Measurements from ENCODE around the gene CD84.
"Not testable (repeated sequence)": the region's sequence is repeated elsewhere in the genome, so short reads cannot be mapped to it uniquely, and the experiment has no call there.

CD84 gene

DNA sequence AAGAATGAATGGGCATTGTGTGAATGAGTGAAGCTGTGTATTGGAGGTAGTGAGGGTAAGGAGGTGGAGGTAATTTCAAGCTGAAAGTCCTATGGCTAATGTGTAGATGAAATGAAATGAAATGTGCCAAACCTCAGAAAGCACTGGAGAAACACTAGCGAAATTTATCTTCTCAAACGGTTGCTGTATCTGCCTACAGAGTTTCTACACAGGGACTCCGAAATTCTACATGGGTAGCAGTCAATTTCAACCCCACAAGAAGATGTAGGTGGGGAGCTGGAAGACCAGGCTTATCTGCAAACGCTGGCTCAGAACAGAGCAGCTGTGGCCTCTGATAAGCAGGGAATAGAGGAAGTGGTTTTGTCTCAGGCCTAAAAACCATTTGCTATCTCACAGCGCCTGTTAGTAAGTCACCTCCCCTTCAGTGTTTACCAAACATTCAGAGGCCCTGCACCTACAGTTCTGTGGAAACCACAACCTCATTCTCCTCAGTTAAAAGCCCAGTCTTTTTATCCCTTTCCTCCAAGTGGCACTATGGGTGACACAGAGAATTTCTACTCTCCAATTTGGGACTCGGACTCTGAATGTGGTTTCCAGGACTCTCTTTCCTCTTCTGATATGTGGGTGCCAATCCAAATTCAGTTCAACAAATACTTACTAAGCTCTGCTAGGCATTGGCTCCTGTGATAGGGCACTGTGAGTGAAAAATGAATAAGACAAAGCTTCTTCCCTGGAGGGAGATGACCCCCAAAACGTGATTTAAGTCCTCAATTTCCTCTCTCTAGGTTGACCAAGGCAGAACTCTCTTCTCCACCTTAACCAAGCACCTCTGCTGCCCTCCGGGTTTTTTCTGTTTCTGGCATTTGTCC is 39.1 kb downstream of the CD84 start:
- peak in 1 of 2 donors; percentile 78 for DNase-seq

DNA sequence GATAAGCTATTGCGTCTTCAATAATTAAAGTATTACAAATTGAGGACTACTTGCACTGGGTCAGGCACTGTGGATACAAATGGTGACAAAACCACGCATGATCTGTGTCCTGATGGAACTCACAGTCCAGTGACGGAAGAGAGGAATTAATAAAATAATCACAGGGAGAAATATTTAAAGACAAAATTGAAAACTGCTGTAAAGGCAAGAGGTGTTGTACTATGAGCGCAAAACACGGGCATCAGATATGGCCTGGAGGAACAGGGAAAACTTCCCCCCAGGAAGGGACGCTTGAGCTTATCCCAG is 39.7 kb downstream of the CD84 start:
- DNase-seq = no peak

DNA sequence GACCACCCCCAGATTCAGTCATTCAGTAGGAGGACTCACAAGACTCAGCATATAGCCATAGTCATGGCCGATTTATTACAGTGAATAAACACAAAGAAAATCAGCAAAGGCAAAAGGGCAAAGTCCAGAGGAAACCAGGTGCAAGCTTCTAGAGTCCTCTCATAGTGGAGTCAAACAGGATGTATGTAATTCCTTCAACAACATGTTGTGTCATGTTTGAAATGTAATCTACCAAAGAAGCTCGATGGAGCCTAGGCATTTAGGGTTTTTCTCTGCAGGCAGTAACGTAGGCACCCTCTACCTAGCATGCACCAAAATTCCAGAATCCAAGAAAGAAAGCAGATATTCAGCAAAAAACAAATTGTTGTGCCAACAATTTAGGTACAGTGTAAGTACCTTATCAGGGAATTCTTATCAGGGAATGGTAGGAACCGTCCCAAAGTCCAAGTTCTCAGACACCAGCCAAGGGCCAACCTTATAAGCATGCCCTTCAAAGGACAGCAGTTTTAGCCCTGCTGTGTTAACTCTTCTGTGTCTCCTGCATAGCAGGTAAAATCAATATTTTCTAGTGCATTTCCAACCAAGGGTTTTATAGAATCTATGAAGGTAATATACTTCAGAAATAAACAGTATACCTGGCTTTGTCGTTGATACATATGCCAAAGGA is 40.2 kb downstream of the CD84 start:
- DNase-seq = no peak

DNA sequence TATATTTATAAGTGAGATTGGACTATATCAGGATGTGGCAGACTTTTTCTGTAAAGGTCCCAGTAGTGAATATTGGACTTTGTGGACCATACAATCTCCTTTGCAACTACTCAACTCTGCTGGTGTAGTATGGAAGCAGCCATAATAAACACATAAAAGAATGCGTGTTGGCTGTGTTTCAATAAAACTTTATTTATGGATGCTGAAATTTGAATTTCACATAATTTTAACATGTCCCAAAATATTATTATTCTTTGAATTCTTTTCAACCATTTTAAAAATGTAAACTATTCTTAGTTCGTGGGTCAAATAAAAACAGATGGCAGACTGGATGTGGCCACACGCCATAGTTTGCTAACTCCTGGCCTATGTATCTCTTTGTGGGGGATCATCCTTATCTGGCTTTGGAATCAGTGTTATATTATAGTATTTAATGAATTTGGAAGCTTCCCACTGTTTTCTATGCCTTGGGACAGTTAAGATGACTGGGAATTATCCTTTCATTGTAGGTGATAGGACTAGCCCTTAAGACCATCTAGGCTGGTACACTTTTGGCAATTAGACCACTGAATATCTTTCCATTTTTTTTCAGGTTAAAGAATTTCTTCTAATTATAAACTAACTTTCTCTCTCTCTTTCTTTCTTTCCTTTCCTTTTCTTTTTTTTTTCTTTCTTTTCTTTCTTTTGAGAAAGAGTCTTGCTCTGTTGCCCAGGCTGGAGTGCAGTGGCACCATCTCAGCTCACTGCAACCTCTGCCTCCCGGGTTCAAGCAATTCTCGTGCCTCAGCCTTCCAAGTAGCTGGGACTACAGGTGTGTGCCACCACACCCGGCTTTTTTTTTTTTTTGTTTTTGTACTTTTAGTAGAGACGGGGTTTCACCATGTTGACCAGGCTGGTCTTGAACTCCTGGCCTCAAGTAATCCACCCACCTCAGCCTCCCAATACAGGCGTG is 41.3 kb downstream of the CD84 start:
- no peak for DNase-seq

DNA sequence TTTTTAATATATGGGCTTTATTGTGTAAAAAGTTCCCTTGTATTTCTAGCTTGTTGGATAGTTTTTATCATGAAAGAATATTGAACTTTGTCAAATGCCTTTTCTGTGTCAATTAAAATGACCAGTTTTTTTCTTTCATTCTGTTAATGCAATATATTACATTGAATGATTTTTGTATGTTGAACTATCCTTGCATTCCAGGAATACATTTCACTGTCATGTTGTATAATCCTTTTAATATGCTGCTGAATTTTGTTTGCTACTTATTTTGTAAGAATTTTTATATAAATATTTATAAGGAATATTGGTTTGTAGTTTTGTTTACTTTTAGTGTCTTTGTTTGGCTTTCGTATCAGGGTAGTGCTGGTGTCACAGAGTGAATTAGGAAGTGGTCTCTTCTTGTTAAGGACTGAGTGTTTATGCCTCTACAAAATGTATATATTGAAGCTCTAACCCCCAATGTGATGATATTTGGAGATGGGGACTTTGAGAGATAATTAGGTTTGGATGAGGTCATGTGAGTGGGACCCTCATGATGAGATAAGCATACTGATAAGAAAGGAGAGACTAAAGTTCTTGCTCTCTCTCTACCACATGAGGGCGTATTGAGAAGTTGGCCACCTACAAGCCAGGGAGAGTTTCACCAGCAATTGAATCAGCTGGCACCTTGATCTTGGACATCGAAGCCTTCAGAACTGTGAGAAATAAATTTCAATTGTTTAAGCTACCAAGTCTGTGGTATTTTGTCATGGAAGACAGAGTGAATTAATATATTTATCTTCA is 44.3 kb downstream of the CD84 start:
- DNase-seq = no peak

DNA sequence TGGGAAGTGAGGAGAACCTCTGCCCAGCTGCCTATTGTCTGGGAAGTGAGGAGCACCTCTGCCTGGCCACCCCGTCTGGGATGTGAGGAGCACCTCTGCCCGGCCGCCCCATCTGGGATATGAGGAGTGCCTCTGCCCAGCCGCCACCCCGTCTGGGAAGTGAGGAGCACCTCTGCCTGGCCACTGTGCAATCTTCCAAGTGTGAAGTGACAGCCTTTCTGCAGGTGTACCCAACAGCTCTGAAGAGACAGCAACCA is 46.8 kb downstream of the CD84 start:
- not testable (repeated sequence) for DNase-seq

DNA sequence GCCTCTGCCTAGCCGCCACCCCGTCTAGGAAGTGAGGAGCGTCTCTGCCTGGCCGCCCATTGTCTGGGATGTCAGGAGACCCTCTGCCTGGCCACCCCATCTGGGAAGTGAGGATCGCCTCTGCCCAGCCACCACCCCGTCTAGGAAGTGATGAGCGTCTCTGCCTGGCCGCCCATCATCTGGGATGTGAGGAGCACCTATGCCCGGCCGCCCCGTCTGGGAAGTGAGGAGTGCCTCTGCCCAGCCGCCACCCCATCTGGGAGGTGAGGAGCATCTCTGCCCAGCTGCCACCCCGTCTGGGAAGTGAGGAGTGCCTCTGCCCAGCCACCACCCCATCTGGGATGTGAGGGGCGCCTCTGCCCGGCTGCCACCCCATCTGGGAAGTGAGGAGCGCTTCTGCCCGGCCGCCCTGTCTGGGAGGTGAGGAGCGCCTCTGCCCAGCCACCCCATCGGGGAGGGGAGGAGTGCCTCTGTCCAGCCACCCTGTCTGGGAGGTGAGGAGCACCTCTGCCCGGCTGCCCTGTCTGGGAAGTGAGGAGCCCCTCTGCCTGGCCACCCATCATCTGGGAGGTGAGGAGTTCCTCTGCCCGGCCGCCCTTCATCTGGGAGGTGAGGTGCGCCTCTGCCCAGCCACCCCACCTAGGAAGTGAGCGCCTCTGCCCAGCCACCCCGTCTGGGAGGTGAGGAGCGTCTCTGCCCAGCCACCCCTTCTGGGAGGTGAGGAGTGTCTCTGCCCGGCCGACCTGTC is 47.3 kb downstream of the CD84 start:
- not testable (repeated sequence) for DNase-seq

DNA sequence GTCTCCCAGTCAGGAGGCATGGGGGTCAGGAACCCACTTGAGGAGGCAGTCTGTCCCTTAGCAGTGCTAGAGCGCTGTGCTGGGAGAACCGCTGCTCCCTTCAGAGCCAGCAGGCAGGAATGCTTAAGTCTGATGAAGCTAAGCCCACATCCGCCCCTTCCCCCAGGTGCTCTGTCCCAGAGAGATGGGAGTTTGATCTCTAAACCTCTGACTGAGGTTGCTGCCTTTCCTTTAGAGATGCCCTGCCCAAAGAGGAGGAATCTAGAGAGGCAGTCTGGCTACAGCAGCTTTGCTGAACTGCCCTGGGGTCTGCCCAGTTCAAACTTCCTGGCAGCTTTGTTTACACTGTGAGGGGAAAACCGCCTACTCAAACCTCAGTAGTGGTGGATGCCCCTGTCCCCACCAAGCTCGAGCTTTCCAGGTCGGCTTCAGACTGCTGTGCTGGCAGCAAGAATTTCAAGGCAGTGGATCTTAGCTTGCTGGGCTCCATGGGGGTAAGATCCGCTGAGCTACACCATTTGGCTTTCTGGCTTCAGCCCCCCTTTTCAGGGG is 49.8 kb downstream of the CD84 start:
- not testable (repeated sequence) for DNase-seq

DNA sequence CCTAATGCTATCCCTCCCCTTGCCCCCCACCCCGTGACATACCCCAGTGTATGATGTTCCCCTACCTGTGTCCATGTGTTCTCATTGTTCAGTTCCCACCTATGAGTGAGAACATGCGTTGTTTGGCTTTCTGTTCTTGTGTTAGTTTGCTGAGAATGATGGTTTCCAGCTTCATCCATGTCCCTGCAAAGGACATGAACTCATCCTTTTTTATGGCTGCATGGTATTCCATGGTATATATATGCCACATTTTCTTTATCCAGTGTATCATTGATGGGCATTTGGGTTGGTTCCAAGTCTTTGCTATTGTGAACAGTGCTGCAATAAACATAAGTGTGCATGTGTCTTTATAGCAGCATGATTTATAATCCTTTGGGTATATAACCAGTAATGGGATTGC is 55.5 kb downstream of the CD84 start:
- not testable (repeated sequence) for DNase-seq

DNA sequence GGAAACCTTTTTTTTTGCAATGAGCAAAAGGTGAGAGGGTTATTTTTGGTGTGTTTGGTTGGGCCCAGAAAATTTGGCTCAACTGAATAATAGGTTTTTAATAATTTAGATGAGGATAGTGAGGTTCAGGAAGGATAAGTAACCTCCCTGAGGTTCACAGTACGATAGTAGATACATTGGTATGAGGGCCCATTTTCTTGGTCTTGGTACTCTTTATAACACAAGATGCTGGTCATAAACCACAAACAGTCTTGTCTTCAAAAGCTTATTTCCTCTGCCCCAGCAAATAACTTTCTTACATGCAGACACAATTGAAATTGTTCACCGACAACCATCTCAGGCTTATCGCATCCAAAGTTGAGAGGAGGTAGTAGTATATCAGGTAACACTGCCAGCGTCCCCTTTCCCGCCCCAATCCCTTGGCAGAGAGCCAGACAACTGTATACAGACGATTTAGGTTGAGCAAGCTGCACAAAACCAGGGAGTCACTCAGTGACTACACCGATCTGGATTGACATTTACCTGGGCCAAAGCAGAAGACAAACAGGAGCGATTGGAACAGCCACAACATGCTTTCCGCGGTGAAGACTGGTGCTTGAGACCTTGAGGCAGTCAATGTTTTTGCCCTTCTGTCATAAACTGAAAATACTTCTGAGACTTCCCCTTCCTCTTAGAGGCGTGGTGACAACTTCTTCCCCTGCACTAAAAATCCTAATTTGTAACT is 56.5 kb downstream of the CD84 start, which contains the start of gene SLAMF6:
Gene SLAMF6, minus strand, starts transcription at position 634 of the 724 bp plus-strand sequence. Its CDS starts 63 bp downstream, at position 571.
- DNase-seq = no peak

DNA sequence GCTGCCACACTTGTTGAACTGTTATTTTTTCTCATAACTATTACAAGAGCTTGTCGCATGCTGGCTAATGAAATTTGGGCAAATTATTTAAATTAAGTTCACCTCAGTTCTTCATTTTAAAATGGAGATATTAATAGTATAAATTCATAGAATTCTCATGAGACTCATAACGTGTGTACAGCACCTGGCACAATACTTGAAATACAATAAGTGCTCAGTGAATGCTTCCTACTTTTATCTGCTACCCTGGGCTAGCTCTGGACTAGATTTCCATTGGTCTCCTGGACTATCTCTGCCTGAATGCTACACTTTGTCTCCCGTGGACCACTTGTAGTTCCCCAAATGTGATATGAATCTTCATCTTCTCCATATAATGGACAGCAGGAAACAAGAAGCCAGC is 57.2 kb downstream of the CD84 start:
- DNase-seq = no peak

DNA sequence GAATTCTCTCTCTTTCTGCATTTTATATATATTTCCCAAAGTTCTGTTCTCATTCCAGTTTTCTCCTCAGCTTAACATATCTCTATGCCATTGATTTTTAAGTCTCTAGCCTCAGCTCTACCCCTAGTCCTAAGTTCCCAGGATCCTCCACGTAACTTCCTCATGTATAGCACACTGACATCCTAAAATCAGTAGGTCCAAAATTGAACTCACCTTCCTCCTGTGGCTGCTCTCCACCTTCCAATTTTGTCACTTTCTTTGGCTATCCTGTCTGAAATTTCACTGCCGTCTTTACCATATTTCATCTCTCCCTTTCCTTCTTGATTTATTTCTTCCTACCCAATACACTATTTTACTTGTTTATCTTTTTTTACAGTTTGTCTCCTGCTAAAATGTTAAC is 57.7 kb downstream of the CD84 start:
- DNase-seq = no peak

DNA sequence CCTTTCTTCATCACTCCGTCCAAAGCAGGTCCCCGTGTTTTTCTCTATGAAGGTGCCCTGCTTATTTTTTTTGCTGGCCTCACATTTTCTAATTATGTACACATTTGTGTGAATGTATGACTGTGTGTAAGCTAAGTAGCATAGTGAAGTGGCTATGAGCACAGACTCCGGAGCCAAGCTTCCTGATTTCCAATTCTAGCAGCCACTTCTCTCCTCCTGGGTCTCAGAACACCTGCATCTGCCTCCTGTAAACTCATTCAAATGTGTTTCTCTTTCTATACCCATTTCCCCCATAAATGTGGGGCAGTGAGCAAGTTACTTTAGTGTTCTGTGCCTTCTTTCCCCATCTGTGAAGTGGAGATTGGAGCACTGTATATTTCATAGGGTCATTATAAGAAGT is 58.3 kb downstream of the CD84 start:
- DNase-seq = no peak

DNA sequence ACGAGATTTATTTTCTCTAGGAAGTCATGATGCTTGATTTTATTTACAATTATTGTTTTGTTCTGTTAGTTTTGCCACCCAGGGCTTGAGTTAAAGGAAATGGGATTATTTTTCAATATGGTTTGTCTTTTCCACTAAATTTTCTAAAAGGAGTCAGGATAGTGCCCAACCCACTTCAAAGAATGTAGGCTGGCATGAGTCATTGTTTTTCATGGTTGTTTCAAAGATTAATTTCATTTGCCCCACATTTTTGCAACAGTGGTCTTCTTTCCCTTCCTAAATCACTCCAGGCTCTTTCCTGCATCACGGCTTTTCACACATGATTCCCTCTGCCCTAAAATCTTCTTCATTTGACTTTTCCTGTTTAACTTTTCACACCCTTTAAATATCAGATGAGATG is 58.7 kb downstream of the CD84 start:
- peak in 1 of 2 donors; percentile 29 for DNase-seq

DNA sequence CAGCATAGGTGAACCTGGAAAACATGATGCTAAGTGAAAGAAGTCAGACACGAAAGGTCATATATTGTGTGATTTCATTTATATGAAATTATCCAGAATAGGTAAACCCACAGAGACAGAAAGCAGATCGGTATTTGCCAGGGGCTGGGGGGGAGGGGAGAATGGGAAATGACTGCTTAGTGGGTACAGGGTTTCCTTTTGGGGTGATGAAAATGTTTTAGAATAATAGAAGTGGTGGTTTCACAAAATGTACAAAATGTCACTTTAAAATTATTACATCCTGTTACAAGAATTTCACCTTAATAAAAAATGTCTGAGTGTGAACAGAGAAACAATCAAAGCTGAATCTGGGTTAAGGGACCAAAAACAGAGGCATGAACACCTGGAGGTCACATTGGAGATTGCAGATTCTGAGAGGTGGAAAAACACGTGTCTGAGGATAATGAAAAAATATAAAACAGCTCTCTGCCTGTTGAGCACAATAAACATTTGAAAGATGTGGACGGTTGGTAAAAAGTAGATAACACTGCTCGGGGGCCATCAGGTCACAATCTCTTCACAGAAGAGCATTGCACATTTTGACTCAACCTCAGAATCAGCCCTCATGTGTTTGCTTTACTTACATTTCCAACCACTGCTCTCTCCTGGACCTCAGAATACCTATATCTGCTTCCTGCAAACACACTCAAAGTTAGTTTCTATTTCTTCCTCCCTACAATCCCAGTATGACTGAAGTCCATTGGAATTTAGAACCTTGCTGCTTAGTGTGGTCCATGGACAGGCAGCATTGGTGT is 59.5 kb downstream of the CD84 start:
- no peak for DNase-seq

DNA sequence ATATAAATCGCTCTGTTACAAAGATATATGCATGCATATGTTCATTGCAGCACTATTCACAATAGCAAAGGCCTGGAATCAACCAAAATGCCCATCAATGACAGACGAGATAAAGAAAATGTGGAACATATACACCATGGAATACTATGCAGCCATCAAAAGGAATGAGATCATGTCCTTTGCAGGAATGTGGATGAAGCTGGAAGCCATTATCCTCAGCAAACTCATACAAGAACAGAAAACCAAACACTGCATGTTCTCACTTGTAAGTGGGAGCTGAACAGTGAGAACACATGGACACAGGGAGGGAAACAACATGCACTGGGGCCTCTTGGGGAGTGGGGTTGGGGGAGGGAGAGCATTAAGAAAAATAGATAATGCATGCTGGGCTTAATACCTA is 61.8 kb downstream of the CD84 start:
- DNase-seq = not testable (repeated sequence)

DNA sequence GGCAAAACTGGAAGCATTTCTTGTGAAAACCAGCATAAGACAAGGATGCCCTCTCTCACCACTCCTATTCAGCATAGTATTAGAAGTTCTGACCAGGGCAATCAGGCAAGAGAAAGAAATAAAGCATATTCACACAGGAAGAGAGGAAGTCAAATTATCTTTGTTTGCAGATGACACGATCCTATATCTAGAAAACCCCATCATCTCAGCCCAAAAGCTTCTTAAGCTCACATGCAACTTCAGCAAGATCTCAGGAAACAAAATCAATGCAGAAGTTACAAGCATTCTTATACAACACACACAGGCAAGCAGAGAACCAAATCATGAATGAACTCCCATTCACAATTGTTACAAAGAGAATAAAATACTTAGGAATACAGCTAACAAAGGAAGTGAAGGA is 63.4 kb downstream of the CD84 start:
- DNase-seq = not testable (repeated sequence)

DNA sequence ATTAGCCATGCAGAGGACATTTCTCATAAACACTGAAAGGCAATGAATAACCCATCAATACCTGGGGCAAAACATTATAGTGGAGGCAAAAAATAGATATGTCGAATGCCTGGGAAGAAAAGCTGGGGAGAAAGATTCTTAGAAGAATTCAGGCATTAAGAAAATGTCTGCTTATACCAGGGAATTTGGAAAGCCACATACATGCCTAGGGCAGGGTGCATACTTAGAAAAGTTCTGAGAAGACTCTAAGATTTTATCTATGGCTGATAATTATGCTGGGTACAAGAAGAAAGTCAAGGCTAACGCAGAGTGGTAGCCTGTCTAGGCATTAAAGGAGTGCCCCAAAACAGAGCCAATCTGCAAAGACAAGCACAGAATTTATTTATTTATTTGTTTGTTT is 74.6 kb downstream of the CD84 start:
- DNase-seq = no peak

DNA sequence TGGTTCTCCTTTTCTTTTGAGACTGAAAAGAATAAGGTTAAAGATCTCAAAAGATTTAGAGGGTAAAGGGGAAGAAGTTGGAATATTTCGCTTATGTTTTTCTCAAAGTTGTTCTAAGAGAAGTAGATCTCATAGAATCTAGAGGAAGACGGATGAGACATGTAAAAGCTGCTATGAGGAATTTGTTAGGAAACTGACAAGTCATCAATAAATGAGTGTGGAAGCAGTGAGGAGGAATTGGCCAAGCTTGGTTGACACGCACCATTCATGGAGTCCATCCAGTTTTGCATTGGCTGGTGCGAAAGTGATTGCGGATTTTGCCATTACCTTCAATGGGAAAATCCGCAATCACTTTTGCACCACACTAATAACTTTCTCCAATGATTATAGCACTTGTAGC is 76.2 kb downstream of the CD84 start:
- no peak for DNase-seq

Measured in inflammatory macrophage treated with lipopolysaccharide for 1 hour (primary cell).